NCI-H2107 treated with DMSO at 0.1 percent for 48 hours (cell line): Measurements from ENCODE around the gene ADO.

Experiments
- DNase-seq: peaks from one replicate; lab custom pipeline; 2025; ENCODE audit not compliant: unreplicated experiment; lab: John Stamatoyannopoulos, UW

Gene ADO

DNA sequence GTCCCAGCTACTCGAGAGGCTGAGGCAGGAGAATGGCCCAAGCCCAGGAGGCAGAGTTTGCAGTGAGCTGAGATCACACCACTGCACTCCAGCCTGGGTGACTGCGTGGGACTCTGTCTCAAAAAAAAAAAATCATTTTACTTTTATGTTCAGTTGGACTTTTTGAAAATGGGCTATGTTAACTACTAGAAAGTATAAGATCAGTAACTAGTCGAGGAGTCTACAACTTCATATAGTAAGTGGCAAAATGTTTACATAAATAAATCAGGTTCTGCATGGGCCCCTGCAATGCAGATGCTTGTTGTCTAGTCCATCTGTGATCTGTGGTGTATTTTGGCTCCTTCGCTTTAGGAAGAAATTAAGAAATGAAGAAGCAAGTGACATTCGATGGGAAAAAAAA lies 12.3 kb upstream of the ADO start:
- no peak for DNase-seq

DNA sequence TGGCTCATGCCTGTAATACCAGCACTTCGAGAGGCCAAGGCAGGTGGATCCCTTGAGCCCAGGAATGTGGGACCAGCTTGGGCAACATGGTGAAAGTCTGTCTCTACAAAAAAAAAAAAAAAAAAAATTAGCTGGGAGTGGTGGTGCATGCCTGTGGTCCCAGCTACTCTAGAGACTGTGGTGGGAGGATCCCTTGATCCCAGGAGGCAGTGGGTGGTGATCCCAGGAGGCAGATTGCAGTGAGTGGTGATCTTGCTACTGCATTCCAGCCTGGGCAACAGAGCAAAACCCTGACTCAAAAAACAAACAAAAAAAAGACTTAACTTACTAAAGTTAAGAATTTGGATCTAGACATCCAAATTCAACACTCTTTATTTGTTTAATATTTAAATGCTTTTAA lies 10.2 kb upstream of the ADO start:
- no peak for DNase-seq

DNA sequence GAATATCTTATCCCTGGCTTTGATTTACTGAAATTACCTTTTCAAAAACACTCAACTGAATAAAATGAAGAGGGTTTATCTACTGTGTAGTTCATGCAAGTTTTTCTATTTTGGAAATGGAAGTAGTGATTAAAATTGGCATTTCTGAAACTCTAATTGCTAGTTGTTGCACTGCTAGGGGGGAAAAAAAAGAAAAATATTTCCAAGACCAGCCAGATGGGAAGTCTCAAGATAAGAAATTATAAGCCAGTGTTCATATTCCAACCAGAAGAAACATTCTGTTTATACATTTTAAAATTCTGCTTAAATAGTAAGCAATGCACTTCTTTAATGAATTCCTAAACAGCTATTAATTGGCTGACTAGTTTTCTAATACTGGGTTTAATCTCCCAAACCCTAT lies 9.4 kb upstream of the ADO start:
- no peak for DNase-seq

DNA sequence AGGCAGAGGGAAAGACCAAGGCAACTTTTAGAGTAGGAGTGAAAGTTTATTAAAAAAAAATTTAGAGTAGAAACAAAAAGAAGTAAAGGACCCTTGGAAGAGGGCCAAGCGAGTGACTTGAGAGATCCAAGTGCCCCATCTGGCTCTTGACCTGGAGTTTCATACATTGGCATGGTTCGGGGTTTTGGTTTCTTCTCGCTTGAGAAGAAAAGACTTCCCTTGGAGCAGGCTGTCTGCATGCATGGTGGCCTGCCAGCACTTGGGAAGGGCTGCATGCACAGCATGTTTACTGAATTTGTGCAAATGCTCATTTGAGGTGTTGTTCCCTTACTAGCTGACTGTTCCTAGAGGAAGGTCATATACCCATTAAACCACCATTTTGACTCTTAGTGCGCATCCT lies 8.8 kb upstream of the ADO start:
- no peak for DNase-seq

DNA sequence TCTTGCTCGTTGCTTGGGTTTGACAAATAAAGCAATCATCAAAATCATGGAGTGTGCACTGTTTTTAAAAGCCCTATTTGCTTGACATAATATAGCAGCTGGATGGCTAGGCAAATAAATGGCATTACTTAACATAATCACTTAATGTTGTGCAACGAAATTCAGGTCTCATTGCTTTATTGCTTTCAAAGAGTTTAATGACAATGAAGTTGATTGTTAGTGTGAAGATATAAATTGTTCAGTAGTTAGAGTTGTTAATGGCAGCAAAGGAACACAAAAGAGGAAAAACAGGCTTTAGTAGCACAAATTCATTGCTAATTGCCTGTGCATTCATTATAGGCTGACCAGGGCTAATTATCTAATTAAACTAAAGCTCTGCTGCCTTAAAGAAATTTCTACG lies 7.6 kb upstream of the ADO start:
- no peak for DNase-seq

DNA sequence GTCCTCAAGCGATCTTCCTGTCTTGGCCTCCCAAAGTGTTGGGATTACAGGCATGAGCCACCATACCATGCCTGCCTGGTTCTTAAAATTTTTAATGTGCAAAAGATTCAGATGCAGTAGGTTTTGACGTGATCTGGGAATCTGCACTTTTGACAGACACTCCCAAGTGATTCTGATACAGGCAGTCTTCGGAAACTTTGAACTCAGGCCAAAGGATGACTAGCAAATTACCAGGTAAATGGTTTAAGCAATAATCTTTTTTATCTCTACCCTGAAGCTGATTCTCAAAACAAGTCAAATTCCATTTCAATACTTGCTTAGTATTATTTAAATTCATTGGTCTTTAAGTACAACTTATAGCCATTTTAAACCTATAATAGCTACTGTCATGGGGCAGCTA lies 2.6 kb upstream of the ADO start:
- no peak for DNase-seq

DNA sequence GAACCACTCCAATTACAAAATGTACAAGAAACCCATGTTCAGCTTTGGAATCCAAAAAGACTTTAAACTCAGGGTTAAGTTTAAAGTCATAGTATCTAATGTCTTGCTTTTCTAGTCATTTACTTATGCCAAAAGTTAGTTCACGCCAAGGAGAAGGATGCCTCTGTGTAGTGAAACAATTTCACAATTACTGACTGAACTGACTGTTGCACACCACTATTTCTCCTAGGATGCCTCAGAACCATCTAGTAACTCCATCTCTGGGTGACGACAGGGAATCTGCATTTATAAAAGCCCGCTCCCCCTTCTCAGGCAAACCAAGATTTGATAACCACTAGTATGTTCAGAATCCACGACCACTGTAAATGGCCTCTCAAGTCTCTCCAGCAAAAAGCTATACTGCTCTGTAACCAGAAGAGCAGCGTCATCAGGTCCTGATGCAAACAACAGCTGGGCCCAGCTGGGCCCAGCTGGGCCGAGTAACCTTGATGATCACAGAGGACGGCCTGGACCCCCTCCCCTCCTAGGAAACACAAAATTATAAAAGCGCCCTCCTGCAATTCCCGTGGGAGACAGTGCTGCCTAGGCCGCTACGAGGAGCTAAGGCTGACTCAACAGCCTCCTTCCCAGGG lies 680 bp upstream of the ADO start:
- no peak for DNase-seq

DNA sequence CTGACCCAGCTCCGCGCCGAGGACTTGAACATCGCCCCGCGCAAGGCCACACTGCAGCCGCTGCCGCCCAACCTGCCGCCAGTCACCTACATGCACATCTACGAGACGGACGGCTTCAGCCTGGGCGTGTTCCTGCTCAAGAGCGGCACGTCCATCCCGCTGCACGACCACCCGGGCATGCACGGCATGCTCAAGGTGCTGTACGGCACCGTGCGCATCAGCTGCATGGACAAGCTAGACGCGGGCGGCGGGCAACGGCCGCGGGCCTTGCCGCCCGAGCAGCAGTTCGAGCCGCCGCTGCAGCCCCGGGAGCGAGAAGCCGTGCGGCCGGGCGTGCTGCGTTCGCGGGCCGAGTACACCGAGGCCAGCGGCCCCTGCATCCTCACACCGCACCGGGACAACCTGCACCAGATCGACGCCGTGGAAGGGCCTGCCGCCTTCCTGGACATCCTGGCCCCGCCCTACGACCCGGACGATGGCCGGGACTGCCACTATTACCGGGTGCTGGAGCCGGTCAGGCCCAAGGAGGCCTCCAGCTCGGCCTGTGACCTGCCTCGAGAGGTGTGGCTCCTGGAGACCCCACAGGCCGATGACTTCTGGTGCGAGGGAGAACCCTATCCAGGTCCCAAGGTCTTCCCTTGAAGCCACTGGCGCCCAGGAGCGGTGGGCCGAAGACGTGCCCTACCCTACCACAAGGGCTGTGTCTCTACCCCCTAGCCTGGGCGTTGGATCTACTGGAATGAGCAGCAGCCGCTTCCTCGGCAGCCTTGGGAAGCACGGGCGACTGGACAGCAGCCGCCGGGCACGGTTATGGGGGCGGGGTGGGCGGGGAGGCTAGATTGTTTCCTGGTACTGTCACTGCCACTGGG lies 945 bp downstream of the ADO start:
- no peak for DNase-seq

DNA sequence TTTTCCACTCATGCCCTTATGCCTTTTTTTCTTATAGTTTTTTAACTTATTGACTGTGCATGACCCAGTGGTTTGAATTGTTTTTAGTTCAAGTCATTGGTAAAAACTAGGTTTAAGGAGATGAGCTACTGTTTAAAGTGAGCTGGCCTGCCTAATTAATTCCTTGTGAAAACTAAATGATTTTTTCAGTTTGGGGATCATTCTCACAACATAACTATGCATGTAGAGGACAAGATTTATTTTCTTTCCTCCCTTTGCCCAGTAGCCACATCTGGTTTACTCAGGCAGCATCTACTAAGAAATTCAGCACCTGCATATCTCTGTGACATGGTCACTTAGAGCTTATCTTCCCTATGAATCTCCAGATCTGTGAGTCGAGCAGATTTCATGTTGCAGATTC lies 1.7 kb downstream of the ADO start:
- no peak for DNase-seq

DNA sequence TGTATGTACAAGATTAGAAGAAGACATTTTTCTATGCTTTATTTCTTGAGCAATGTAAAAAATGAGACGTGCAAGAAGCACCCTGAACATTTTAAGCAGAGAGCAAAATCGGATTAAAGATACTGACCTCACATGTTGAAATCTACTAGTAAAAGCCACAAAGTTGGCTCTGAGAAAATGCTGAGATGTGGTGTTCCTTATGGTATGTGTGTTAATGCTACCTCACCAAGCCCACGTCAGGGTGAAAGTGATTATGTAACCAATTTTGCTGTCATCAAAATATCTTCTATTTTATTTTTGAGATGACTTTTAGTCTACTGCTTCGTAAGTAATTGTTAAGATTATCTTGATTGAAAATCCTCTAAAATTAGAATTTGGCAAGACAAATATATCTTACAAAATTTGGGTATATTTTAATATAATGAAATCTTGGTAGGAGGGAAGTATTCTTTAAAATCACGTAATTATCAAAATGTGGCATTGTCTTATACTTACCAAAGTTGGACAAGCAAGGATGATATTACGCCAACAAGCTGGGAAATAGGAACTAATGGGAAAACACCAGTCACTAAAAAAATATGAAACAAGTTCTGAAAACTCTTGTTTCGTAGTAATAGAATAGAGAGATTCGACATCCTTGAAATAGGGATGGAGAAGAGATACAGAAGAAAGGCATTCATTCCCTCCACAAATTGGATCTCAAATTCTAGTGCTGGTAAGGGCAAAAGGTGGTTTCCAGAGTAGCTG lies 5.8 kb downstream of the ADO start:
- no peak for DNase-seq

DNA sequence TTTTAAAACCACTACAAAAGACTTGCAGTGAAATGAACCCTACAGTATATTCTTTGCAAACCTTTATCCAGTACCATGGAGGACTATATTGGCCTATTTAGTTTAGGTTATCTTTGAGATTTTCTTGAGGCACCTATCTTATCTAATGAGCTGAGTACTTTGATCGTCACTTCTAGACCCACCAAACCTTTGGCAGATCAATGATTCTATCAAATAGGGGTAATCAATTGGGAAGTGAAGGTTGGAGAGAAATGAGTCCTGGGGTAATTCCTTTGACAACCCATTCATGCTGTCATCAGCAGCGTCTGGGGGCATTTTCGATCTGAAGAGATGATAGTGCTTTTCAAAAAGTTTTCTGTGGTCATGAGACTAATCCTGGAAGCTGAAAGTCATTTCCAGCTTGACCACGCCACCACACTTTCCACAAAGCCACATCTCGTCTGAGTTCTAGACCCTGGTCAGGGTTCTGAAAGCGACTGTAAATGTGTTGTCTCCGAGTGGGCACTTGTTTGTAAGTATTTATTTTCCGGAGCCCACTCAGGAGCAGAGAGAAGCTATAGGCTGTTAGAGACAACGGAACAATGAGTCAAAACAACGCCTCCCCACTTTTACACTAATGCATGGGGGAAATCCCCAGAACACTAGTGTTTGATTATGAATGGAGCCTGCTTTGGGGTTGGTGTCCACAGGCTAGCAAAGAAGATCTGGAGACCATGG lies 6.8 kb downstream of the ADO start:
- DNase-seq: no peak

DNA sequence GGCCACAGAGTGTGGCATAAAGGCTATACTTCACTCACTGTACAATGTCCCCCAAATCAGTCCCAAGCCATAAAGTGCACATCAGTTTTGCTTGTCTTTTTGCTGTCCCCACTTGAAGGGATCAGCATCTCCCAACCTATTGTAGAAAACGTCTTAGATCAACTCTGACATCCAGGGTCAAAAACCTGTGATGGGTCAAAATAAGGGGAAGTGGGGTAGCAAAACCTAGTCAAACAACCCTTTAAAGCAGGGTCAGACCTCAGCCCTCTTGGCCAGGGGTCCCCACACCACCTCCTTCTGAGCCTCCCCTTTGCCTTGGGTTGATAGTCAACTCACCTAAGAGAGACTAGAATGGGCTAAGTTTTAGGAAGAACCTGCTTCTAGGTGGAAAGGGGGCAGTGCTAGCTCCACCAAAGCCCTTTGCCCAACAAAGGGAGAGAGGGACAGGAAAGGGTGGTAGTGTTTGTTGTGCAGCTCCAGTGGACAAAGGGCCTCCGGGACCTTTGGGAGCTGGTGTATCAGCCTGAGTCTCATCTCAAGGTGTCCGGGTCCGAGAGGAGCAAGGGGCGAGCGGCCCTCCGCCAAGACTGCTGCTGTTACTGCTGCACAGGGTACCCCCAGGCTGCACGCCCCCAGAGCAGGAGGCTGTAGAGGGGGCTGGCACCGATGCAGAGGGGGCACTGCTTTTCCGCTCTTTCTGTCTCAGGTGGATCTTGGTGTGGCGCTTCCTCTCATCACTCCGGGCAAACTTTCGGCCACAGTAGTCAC lies 8.3 kb downstream of the ADO start:
- no peak for DNase-seq

DNA sequence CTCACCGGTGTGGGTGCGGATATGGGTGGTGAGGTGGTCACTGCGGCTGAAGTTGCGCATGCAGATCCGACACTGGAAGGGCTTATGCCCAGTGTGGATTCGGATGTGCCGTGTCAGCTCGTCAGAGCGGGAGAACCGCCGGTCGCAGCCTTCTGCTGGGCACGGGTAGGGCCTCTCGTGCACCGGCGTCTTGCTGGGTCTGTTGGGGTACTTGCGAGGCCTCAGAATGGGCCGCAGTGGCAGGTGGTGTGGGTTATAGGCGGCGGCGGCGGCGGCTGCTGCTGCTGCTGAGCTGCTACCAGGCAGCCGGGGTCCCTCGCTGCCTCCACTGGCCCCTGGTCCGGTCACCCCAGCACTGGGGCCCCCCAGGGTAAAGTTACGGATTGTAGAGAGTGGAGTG lies 8.9 kb downstream of the ADO start:
- no peak for DNase-seq

DNA sequence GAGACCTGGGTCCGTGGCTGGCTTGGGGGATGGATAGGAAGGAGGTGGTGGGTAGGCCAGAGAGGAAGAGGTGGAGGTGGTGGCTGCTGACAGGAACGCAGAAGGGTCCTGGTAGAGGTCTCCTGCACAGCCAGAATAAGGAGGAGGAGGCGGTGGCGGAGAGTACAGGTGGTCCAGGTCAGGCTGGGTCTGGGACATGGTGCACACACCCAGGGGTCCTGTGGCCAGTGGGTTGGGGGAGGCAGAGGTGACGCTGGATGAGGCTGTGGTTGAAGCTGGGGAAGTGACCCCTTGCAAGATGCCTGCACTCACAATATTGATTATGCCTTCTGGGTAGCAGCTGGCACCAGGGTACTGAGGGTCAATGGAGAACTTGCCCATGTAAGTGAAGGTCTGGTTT lies 9.5 kb downstream of the ADO start:
- DNase-seq: no peak

DNA sequence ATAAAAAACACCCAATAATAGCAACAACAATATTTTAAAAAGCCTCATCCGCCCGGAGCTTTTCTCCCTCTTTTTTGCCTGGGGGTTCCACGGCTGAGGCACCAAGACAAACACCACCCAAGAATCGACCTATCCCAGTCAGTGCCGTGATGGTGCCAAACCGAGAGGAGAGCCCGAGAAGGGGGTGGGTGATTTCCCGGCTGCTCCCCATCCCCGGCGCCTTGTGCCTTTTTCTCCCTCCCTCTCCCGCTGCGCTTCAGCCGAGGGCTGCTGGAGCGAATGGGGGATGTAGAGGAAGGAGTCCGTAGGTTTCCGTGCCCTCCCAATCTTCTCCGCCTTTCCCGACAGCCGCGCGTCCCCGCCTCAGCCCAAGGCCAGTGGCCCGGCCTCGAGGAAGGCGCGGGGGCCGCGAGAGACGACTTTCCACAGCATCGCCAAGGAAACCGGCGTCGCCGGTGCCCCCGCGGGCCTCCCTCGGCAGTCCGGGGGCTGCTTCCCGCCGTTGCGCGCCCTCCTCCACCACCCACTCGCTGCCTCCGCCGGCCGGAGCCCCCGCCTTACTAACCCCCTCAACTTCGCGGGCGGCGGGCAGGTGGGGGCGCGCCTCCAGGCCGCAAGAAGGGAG lies 10.3 kb downstream of the ADO start:
- DNase-seq: no peak

DNA sequence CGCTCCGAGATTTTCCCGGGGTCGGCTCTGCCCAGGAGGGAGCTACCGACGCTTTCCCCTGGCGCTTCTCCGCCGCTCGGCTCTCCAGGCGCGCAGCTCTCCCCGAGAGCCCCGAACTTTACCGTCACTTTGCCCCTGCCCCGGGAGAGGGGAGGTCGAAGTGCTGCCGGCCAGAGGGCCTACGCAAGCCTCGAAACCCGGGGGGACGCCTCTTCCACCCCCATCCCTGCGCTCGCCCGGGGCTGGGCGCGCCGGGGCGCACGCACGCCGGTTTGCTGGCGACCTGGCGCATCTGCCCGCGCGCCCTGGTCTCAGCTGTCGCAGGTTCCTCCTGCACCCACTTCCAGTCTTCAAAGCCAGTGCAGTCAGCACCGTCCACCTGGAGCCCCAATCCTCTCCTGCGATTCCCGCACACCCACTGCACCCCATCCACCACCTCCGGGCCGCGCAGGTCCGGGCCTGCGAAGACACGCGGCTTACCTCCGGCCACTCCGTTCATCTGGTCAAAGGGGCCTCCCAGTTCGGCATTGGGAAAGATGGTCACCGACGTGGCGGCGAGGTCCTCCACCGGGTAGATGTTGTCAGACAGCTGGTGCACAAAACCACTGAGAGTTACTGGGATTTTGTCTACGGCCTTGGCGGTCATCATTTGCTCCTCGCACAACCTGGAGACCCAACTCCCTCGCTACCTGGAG lies 11.0 kb downstream of the ADO start:
- DNase-seq: no peak

DNA sequence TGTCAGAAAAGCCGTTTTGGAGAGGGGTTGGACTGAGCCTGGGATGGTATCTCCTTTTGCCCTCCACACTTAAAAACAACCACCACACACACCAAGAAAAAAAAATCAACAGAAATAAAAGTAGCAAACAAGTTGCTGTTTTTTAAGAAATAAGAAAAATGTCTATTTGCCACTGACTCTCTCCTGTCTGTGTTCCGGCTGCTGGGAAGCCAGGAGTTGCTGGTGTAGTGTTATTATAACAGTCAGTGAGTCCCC lies 11.5 kb downstream of the ADO start:
- no peak for DNase-seq

DNA sequence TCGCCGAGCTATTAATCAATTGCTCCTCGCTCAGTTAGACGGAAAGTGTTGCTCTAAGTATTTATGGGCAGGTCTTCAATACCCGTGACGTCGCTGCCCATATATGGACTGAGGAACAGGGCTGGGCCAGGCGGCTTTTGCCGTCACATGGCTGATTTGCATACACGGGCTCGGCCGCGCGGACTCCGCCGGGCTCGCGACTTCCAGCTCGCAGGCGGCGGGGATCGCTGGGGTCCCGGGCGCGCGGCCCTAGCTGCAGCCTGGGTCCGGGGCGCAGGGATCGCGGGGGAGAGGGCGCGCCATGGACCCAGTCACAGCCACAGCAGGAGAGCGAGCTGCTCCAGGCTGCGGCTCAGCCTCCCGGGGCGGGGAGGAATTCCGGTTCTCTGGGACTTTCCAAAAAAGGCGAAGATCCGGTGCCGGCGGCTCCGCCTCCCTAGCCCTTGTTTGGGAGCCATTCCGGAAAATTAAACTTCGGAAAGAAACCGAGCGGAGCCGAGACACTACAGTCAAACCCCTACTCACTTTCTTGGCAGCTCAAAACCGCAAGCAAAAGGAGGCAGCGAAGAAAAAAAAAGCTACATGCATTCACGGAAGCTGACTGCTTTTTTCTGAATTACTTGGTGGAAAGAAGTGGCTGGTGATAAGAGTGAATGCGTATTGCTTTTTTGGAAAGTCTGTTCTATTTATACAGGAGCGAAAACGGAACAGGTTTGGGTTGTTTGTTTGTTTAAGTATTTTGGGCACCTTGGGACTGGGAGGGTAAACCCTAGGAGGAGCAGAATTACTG lies 12.0 kb downstream of the ADO start, which contains the start of gene EGR2:
Gene EGR2, minus strand, starts transcription at position 36 of the 790 bp plus-strand sequence. CDS start 337 bp downstream, outside the sequence.
- DNase-seq: peak; percentile 49
